Measurements from ENCODE around the gene TP53RK. TPM values are rescaled to one million over a fixed set of nuclear protein-coding genes. Genes with fewer than 3 reads are reported as not detected.

TP53RK gene
- total RNA-seq, 3 donors from 2014 or later: 14.4 to 29.2 (median 27.1) TPM

DNA sequence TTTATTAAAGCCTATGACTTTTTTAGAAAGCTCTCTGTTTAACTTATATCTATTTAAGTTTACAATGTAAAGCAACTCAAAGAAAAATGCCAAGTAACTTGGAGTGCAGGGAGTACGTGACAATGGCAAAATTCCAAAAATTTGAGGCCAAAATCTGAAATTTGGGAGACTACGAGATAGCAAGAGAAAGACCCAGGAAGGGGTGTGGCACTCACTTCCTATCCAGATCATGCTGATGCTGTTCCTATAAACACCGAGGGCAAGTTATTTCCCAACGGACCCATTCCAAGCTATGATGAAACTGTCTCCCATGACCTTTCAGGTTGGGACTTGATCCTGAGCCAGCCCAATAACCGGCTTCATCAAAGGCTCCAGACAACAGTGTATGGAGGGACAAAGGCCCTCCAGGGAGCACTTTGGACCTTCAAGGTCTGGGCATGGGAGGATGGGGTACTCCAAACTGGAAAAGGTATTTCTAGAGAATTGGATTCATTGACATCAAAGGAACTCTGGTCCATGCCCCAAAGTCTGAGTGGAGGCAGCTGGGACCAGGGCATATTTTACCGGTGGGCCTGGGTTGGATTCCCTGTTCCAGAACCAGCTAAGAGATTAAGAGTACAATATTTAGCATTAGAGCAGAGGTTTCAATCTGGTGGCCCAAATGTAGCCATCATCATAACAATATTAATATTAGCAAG is 22.3 kb downstream of the TP53RK start:
- no peaks in the 10 kb centered on the region for H3K27me3 ChIP-seq
- TF ChIP-seq POLR2A (IDR thresholded peaks at IDR 0.05): no peak
- TF ChIP-seq, protein P1, sequence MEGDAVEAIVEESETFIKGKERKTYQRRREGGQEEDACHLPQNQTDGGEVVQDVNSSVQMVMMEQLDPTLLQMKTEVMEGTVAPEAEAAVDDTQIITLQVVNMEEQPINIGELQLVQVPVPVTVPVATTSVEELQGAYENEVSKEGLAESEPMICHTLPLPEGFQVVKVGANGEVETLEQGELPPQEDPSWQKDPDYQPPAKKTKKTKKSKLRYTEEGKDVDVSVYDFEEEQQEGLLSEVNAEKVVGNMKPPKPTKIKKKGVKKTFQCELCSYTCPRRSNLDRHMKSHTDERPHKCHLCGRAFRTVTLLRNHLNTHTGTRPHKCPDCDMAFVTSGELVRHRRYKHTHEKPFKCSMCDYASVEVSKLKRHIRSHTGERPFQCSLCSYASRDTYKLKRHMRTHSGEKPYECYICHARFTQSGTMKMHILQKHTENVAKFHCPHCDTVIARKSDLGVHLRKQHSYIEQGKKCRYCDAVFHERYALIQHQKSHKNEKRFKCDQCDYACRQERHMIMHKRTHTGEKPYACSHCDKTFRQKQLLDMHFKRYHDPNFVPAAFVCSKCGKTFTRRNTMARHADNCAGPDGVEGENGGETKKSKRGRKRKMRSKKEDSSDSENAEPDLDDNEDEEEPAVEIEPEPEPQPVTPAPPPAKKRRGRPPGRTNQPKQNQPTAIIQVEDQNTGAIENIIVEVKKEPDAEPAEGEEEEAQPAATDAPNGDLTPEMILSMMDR (IDR thresholded peaks at IDR 0.05): no peak
- no peak overlapping the region for H3K27ac ChIP-seq
- no peaks in the 10 kb centered on the region for H3K36me3 ChIP-seq
- H3K4me3 ChIP-seq: no peak overlapping the region
- H3K4me1 ChIP-seq: no peaks in the 10 kb centered on the region
- no peak for DNase-seq (ENCODE audit: low spot score in 2 of 2)
- H3K9me3 ChIP-seq: peaks cover 0 to 14% of the 10 kb centered on the region in 2 donors
- intact Hi-C loops (cut with DNase I; ENCODE audit: low total_unique reads): no loop called here

DNA sequence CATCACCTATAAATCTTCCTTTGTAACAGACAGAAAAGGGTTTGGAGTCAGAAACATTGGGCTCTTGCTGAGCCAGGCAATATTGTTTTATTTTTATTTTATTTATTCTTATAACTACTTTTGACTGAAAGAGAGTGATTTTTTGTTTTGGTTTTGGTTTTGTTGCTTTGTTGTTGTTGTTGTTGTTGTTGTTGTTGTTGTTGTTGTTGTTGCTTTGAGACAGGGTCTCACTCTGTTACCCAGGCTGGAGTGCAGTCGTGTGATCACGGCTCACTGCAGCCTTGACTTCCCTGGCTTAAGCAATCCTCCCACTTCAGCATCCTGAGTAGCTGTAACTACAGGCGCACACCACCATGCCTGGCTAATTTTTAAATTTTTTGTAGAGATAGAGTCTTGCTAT is 22.9 kb downstream of the TP53RK start:
- Histone ChIP-seq H3K27me3 (no peaks in the 10 kb centered on the region), H3K36me3 (no peaks in the 10 kb centered on the region), H3K9me3 (peaks cover 0 to 14% of the 10 kb centered on the region in 2 donors), H3K4me1 (no peaks in the 10 kb centered on the region), H3K4me3 (no peak overlapping the region), H3K27ac (no peak overlapping the region)
- DNase-seq (ENCODE audit: low spot score in 2 of 2): no peak
- intact Hi-C loops (cut with DNase I; ENCODE audit: low total_unique reads): no loop called here
- TF ChIP-seq, protein P1 (IDR thresholded peaks at IDR 0.05): no peak
- TF ChIP-seq POLR2A (IDR thresholded peaks at IDR 0.05) (no peak), POLR2AphosphoS5 (IDR thresholded peaks at IDR 0.05) (no peak)

DNA sequence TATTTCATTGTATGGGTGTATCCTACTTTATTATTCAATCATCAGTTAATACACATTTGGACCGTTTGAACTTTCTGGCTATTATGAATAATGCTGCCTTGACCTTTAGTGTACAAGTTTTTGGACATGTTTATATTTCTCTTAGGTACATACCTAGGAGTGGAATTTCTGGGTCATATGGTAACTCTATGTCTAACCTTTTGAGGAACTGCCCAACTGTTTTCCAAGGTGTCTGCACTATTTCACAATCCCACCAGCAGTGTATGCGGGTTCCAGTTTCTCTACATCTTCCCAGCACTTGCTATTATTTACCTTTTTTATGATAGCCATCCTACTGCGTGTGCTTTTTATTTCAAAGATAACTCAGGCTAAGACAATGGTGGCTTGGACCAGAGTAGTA is 23.6 kb downstream of the TP53RK start:
- intact Hi-C loops (cut with DNase I; ENCODE audit: low total_unique reads): no loop called here
- TF ChIP-seq, protein P1 (IDR thresholded peaks at IDR 0.05): no peak
- TF ChIP-seq POLR2A (IDR thresholded peaks at IDR 0.05): no peak
- TF ChIP-seq POLR2AphosphoS5 (IDR thresholded peaks at IDR 0.05): no peak

DNA sequence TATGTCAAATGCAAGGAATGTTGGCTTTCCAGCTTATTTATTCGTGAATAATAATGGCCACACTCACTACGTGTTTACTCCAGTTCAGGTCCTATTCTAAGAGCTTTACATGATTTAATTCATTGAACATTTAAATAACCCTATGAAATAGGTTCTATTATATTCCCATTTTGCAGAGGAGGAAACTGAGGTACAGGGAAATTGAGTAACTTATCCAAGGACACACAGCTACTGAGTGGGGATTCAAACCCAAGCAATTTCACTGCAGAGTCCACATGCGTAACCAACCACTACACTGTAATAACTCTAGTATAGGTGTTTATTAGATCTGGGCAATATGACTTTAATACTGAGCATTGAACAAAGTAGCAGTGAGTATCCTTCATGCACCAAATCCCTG is 25.7 kb downstream of the TP53RK start:
- no peaks in the 10 kb centered on the region for H3K27me3 ChIP-seq
- intact Hi-C loops (cut with DNase I; ENCODE audit: low total_unique reads): no loop called here
- no peaks in the 10 kb centered on the region for H3K4me1 ChIP-seq
- H3K27ac ChIP-seq: no peak overlapping the region
- no peaks in the 10 kb centered on the region for H3K9me3 ChIP-seq
- no peak overlapping the region for H3K4me3 ChIP-seq
- no peak for DNase-seq (ENCODE audit: low spot score in 2 of 2)
- TF ChIP-seq POLR2AphosphoS5 (IDR thresholded peaks at IDR 0.05) (no peak), POLR2A (IDR thresholded peaks at IDR 0.05) (no peak)
- TF ChIP-seq, protein P1 (IDR thresholded peaks at IDR 0.05): no peak
- H3K36me3 ChIP-seq: no peaks in the 10 kb centered on the region

More for the DNA sequence above, 23.6 kb downstream of the TP53RK start:
- H3K9me3 ChIP-seq: peaks cover 0 to 9% of the 10 kb centered on the region in 2 donors
- H3K27me3 ChIP-seq: no peaks in the 10 kb centered on the region
- H3K36me3 ChIP-seq: no peaks in the 10 kb centered on the region
- DNase-seq (ENCODE audit: low spot score in 2 of 2): no peak
- no peaks in the 10 kb centered on the region for H3K4me1 ChIP-seq
- H3K27ac ChIP-seq: no peak overlapping the region
- no peak overlapping the region for H3K4me3 ChIP-seq

DNA sequence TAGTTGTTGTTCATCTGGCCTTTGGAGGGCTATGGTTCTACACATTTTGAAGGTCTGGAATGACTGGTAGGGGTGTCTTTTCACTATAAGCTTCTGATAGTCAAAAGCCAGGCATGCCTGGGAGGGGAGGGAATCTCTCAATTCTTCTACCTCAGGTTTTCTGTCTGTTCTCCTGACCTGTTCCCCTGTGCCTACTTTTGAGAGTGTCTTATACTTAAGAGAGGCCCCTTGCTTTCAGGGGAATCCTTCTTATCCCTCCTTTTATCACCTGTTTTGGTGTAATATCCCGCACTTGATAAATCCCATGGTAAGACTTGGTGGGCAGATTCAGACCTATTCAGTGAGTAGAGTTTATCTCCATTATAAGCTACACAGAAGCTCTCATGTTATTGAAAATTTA is 27.6 kb downstream of the TP53RK start:
- Histone ChIP-seq H3K9me3 (no peaks in the 10 kb centered on the region), H3K27me3 (no peaks in the 10 kb centered on the region), H3K4me3 (no peak overlapping the region), H3K4me1 (no peaks in the 10 kb centered on the region), H3K36me3 (no peaks in the 10 kb centered on the region), H3K27ac (no peak overlapping the region)
- TF ChIP-seq POLR2A (IDR thresholded peaks at IDR 0.05) (no peak), POLR2AphosphoS5 (IDR thresholded peaks at IDR 0.05) (no peak)
- TF ChIP-seq, protein P1 (IDR thresholded peaks at IDR 0.05): no peak
- intact Hi-C loops (cut with DNase I; ENCODE audit: low total_unique reads): no loop called here
- DNase-seq (ENCODE audit: low spot score in 2 of 2): no peak
